Mesodermal cell (in vitro differentiated cells): Measurements from ENCODE around the gene IGSF21.

ENCODE experiments used
- H3K27ac ChIP-seq: 2 replicates; pipeline ENCODE4 v1.7.0; 2013; ENCODE audit warnings: mild to moderate bottlenecking, low read depth, low read length, moderate library complexity; ENCODE audit not compliant: severe bottlenecking
- H3K36me3 ChIP-seq: 2 replicates; pipeline ENCODE4 v1.7.1; 2013; ENCODE audit warnings: mild to moderate bottlenecking, low read length, moderate library complexity; ENCODE audit not compliant: control insufficient read depth, insufficient read depth
- H3K4me1 ChIP-seq: one replicate; pipeline ENCODE4 v1.7.1; 2013; ENCODE audit warnings: mild to moderate bottlenecking, low read length; ENCODE audit not compliant: insufficient read depth, control insufficient read depth, poor library complexity, severe bottlenecking
- H3K4me3 ChIP-seq: 2 replicates; pipeline ENCODE4 v1.7.0; 2013; ENCODE audit warnings: low read length, control low read depth, mild to moderate bottlenecking; ENCODE audit not compliant: insufficient read depth, poor library complexity, severe bottlenecking; ENCODE audit errors: extremely low read depth
- H3K9me3 ChIP-seq: 2 replicates; pipeline ENCODE4 v1.7.1; 2013; ENCODE audit warnings: mild to moderate bottlenecking, low read length, moderate library complexity; ENCODE audit not compliant: control insufficient read depth
- WGBS, 2 experiments: methylation state at CpG; one replicate each; pipeline ENCODE4 v1.1.5; 2013; ENCODE audit warnings: missing lambda C conversion rate in 2 of 2; ENCODE audit not compliant: insufficient coverage in 2 of 2; 5-methylcytosine and 5-hydroxymethylcytosine counted together

IGSF21 gene

DNA sequence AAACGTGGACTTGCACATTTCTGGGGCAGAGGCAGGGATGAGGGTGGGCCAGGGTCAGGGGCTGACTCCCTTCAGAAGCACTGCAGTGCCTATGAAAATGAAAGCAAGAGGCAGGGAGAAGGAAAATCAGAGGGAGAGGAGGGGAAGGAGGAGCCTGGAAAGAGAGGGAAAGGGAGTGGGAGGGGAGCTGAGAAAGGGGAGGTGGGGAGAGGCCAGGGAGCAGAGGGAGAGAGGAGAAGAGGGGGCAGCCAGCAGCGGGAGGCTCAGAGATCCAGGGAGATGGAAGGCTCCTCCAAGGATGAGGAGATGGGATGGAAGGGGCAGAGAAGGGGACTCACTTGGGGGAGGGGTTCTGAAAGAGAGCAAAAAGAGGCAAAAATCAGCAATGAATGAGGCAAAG, 276.9 kb downstream of the IGSF21 start:
- Histone ChIP-seq H3K36me3 (no peaks in the 10 kb centered on the region), H3K27ac (no peak overlapping the region), H3K4me3 (no peak overlapping the region), H3K4me1 (peaks cover 10% of the 10 kb centered on the region), H3K9me3 (peaks cover 11% of the 10 kb centered on the region)
- WGBS, 2 experiments = 38 to 48% methylated on average over 1 to 2 of the region's 2 CpGs

DNA sequence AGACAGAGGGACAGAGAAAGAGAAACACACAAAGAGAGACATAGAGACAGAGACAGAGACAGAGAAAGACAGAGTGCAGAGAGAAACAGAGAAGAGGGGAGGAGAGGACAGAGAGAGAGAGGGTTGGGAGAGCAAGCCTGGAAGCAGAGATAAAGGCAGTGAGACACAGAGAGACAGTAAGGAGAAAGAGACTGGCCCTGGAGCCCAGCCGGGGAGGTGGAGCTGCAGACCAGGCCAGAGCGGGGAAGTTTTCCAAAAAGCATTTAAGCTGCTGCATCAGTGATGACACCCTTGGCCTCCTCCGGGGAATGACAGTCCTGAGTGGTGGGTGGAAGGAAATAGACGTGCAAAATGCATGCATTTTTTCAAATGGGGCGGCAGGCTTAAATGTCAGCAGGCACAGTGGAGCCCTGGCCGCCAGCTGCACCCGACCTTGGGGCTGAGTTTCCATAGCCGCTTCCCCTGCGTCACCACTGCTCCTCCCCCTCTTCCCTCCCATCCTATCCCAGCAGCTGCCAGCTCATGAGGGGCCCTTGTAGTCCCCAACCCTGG, 277.7 kb downstream of the IGSF21 start:
- Histone ChIP-seq H3K4me3 (no peak overlapping the region), H3K27ac (no peak overlapping the region), H3K36me3 (no peaks in the 10 kb centered on the region), H3K9me3 (peaks cover 4% of the 10 kb centered on the region), H3K4me1 (peaks cover 10% of the 10 kb centered on the region)
- 19% methylated on average over 8 to 9 of the region's 9 CpGs for WGBS, 2 experiments

DNA sequence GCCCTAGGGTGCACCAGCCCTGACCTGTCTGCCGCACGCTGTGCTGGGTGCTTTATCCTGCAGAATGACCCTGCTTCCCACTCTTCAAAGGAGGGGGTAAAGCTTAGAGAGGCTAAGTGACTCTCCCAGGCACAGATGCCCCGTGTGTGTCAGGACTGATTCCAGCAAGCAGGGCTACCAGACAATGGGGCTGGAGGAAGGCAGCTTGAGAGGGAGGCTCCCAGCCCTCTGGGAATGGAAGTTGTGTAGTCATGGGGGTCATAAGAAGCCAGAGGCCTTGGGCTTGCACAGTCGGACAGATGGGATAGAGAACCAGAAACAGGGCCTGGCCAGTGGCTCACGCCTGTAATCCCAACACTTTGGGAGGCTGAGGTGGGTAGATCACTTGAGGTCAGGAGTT, 279.0 kb downstream of the IGSF21 start:
- H3K36me3 ChIP-seq = no peaks in the 10 kb centered on the region
- H3K4me1 ChIP-seq = peaks cover 10% of the 10 kb centered on the region
- WGBS, 2 experiments = 98 to 100% methylated on average over 3 to 4 of the region's 5 CpGs
- H3K4me3 ChIP-seq = no peak overlapping the region
- H3K9me3 ChIP-seq = no peaks in the 10 kb centered on the region
- no peak overlapping the region for H3K27ac ChIP-seq

- Histone ChIP-seq H3K36me3 (no peaks in the 10 kb centered on the region), H3K4me1 (peaks cover 10% of the 10 kb centered on the region), H3K27ac (no peak overlapping the region), H3K9me3 (no peaks in the 10 kb centered on the region), H3K4me3 (no peak overlapping the region)
- 82 to 90% methylated on average over 2 of the region's 6 CpGs for WGBS, 2 experiments
Measured at GRCh38 chr1:18387307-18387706, 279.7 kb downstream of the IGSF21 start.

- H3K4me3 ChIP-seq = no peak overlapping the region
- H3K9me3 ChIP-seq = no peaks in the 10 kb centered on the region
- WGBS, 2 experiments = 80 to 84% methylated on average over 10 of the region's 11 CpGs
- H3K4me1 ChIP-seq = no peaks in the 10 kb centered on the region
- no peak overlapping the region for H3K27ac ChIP-seq
- H3K36me3 ChIP-seq = no peaks in the 10 kb centered on the region
Measured at GRCh38 chr1:18390953-18391352, 283.4 kb downstream of the IGSF21 start.

- Histone ChIP-seq H3K4me1 (no peaks in the 10 kb centered on the region), H3K4me3 (no peak overlapping the region), H3K9me3 (no peaks in the 10 kb centered on the region), H3K36me3 (no peaks in the 10 kb centered on the region), H3K27ac (no peak overlapping the region)
- 86 to 96% methylated on average over 6 to 7 of the region's 9 CpGs for WGBS, 2 experiments
Measured at GRCh38 chr1:18394563-18395156, 287.1 kb downstream of the IGSF21 start.

DNA sequence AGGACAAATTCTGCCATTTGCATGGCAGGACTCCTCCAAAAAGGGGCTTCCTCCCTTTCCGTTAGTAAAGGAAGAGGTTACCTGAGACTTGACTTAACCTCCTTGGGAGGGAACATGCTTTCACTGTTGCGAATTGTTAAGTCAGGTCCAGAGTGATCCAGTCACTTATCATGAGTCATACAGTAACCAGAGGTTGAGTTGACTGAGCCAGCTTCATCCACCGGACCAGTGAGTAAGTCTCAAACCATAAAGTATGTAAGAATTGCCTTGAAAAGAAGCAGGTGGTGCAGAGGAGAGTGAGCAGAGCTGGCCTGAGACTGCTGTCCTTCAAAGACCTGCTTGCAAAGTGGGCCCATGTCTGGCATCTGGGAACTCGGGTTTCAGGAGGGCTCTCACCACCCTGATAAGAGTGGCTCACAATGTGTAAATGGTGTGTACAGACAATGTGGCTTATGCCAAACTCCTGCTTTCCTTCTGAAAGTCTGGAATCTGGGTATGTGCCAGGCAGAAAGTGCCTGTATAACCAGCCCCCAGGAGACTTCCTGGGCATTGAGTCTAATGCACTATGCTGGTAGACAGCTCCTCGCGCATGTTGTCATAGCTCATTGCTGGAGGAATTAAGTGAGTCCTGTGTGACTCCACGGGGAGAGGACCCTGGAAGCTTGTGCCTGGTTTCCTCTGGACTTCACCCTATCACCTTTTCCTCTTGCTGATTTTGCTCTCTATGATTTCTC, 288.8 kb downstream of the IGSF21 start:
- 86 to 95% methylated on average over 5 to 6 of the region's 7 CpGs for WGBS, 2 experiments

DNA sequence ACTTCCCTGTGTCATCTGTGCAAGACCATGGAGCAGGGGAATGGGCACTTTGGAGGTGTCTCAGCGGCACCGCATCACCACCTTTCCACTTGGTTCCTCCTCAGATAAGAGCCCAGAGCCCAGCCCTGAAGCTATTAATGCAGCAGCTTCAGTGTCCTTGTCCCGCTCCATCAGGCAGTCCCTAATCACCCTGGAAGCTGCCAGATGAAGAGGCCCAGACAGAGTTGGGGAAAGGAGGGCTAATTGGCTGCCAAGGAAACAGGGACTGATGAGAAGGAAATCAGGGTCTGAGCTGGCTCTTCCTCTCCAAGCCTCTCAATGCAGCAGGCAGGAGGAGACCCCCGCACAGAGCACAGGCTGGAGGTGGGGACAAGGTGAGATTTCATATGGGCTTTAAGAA, 290.0 kb downstream of the IGSF21 start:
- Histone ChIP-seq H3K36me3 (no peaks in the 10 kb centered on the region), H3K27ac (no peak overlapping the region), H3K4me3 (no peak overlapping the region), H3K9me3 (no peaks in the 10 kb centered on the region), H3K4me1 (no peaks in the 10 kb centered on the region)
- 85% methylated on average over 2 of the region's 4 CpGs; no CpG with 5 or more reads in 1 of the 2 experiments for WGBS, 2 experiments

More for the DNA sequence above, 288.8 kb downstream of the IGSF21 start:
- Histone ChIP-seq H3K9me3 (no peaks in the 10 kb centered on the region), H3K27ac (no peak overlapping the region), H3K4me1 (no peaks in the 10 kb centered on the region), H3K4me3 (no peak overlapping the region), H3K36me3 (no peaks in the 10 kb centered on the region)

GRCh38 chr1:18398791-18399530, 291.4 kb downstream of the IGSF21 start:
- H3K4me3 ChIP-seq = no peak overlapping the region
- H3K27ac ChIP-seq = no peak overlapping the region
- H3K4me1 ChIP-seq = no peaks in the 10 kb centered on the region
- 78 to 80% methylated on average over 5 of the region's 5 CpGs for WGBS, 2 experiments
- H3K36me3 ChIP-seq = no peaks in the 10 kb centered on the region
- no peaks in the 10 kb centered on the region for H3K9me3 ChIP-seq

GRCh38 chr1:18400347-18401102, 292.9 kb downstream of the IGSF21 start:
- H3K9me3 ChIP-seq = no peaks in the 10 kb centered on the region
- no peak overlapping the region for H3K4me3 ChIP-seq
- no peaks in the 10 kb centered on the region for H3K4me1 ChIP-seq
- WGBS, 2 experiments = 93 to 100% methylated on average over 3 to 4 of the region's 7 CpGs
- H3K27ac ChIP-seq = no peak overlapping the region
- H3K36me3 ChIP-seq = no peaks in the 10 kb centered on the region
